Measurements from ENCODE around the gene ITPKB. TPM values are rescaled to one million over a fixed set of nuclear protein-coding genes. Genes with fewer than 3 reads are reported as not detected.

ITPKB gene
- total RNA-seq (10 to 100 TPM; 25.0 to 34.6 TPM), polyA plus RNA-seq (ENCODE audit: insufficient read length in 6 of 6) (10 to 100 TPM; 28.5 to 38.7 (median 32.6) TPM)
- long read RNA-seq, donor 1, full-length matches to known transcripts, result 4 of 11 reads
- long read RNA-seq, donor 1, partial matches to known transcripts, result 7 of 11 reads
- long read RNA-seq, donor 1, other reads (novel, unspliced or antisense), result 0 of 11 reads
- long read RNA-seq, donor 2, full-length matches to known transcripts, result 7 of 21 reads
- long read RNA-seq, donor 2, partial matches to known transcripts, result 14 of 21 reads
- long read RNA-seq, donor 2, other reads (novel, unspliced or antisense), result 0 of 21 reads
- long read RNA-seq, donor 3, full-length matches to known transcripts, result 8 of 8 reads
- long read RNA-seq, donor 3, partial matches to known transcripts, result 0 of 8 reads
- long read RNA-seq, donor 3, other reads (novel, unspliced or antisense), result 0 of 8 reads
- long read RNA-seq, donor 4, partial matches to known transcripts, result 0 of 1 reads
- long read RNA-seq, donor 4, other reads (novel, unspliced or antisense), result 1 of 1 reads
- long read RNA-seq, donor 5, full-length matches to known transcripts, result 5 of 19 reads
- long read RNA-seq, donor 5, partial matches to known transcripts, result 14 of 19 reads
- long read RNA-seq, donor 5, other reads (novel, unspliced or antisense), result 0 of 19 reads
- long read RNA-seq, donor 6, full-length matches to known transcripts, result 1 of 7 reads
- long read RNA-seq, donor 6, partial matches to known transcripts, result 6 of 7 reads
- long read RNA-seq, donor 6, other reads (novel, unspliced or antisense), result 0 of 7 reads
- long read RNA-seq, donor 7, full-length matches to known transcripts, result 1 of 1 reads
- long read RNA-seq, donor 7, partial matches to known transcripts, result 0 of 1 reads
- long read RNA-seq, donor 7, other reads (novel, unspliced or antisense), result 0 of 1 reads
- long read RNA-seq, donor 8, full-length matches to known transcripts, result 4 of 14 reads
- long read RNA-seq, donor 8, partial matches to known transcripts, result 10 of 14 reads
- long read RNA-seq, donor 8, other reads (novel, unspliced or antisense), result 0 of 14 reads
- long read RNA-seq, donor 9, result 0 reads
- long read RNA-seq, donor 10, partial matches to known transcripts, result 1 of 3 reads
- long read RNA-seq, donor 10, other reads (novel, unspliced or antisense), result 2 of 3 reads
- long read RNA-seq, donor 11, full-length matches to known transcripts, result 2 of 2 reads
- long read RNA-seq, donor 11, partial matches to known transcripts, result 0 of 2 reads
- long read RNA-seq, donor 11, other reads (novel, unspliced or antisense), result 0 of 2 reads
- long read RNA-seq, donor 12, partial matches to known transcripts, result 12 of 14 reads
- long read RNA-seq, donor 12, other reads (novel, unspliced or antisense), result 0 of 14 reads

- peaks cover 0 to 22% of the 10 kb centered on the region in 2 donors for H3K36me3 ChIP-seq
- peak; percentile 70 to 89 (median 78) for DNase-seq
Measured at GRCh38 chr1:226738995-226739695, at the start of gene ITPKB. TSS of gene ITPKB (minus strand) at chr1:226739282. CDS start at chr1:226737458, 1,824 bp downstream.

GRCh38 chr1:226787638-226788037 lies 48.6 kb upstream of the ITPKB start:
- Histone ChIP-seq H3K4me1 (no peaks in the 10 kb centered on the region), H3K9me3 (no peaks in the 10 kb centered on the region), H3K27me3 (no peaks in the 10 kb centered on the region), H3K27ac (no peak overlapping the region), H3K4me3 (no peak overlapping the region), H3K36me3 (no peaks in the 10 kb centered on the region)
- TF ChIP-seq CTCF (IDR thresholded peaks at IDR 0.05), result no peak
- no peak for DNase-seq
- intact Hi-C loops (cut with DNase I), result no loop called here
- ATAC-seq, result no peak

More at GRCh38 chr1:226738995-226739695, at the start of gene ITPKB:
- Histone ChIP-seq H3K4me1 (peaks cover 21 to 42% of the 10 kb centered on the region in 2 donors), H3K4me3 (peak within 1 kb of the TSS; percentile 68 to 90), H3K9me3 (peaks cover 0 to 4% of the 10 kb centered on the region in 2 donors), H3K27ac (peak within 1 kb of the TSS; percentile 85 to 90), H3K27me3 (no peaks in the 10 kb centered on the region)
- intact Hi-C loops (cut with DNase I), result loop anchor here in 1 of 2 donors (5.0 to 10.0 kb wide), 2 partner anchors 88 to 94 kb away; no protein-coding TSS in a partner anchor
- TF ChIP-seq CTCF (IDR thresholded peaks at IDR 0.05), result no peak
- peak; percentile 66 for ATAC-seq

GRCh38 chr1:226787071-226787470 lies 48.0 kb upstream of the ITPKB start:
- Histone ChIP-seq H3K27me3 (no peaks in the 10 kb centered on the region), H3K4me3 (no peak overlapping the region), H3K9me3 (no peaks in the 10 kb centered on the region), H3K27ac (no peak overlapping the region), H3K4me1 (no peaks in the 10 kb centered on the region), H3K36me3 (no peaks in the 10 kb centered on the region)
- intact Hi-C loops (cut with DNase I), result no loop called here
- TF ChIP-seq CTCF (IDR thresholded peaks at IDR 0.05), result no peak
- ATAC-seq (no peak), DNase-seq (no peak)

GRCh38 chr1:226786550-226786949 lies 47.5 kb upstream of the ITPKB start:
- intact Hi-C loops (cut with DNase I), result no loop called here
- no peaks in the 10 kb centered on the region for H3K36me3 ChIP-seq
- H3K27ac ChIP-seq, result no peak overlapping the region
- ATAC-seq (no peak), DNase-seq (no peak)
- no peaks in the 10 kb centered on the region for H3K9me3 ChIP-seq
- H3K4me3 ChIP-seq, result no peak overlapping the region
- H3K27me3 ChIP-seq, result no peaks in the 10 kb centered on the region
- no peak for TF ChIP-seq CTCF (IDR thresholded peaks at IDR 0.05)
- H3K4me1 ChIP-seq, result no peaks in the 10 kb centered on the region

Data from left lung (tissue), 14 donors.